Pancreas (tissue), 10 donors: Measurements from ENCODE around the gene ACTBL2. TPM values are rescaled to one million over a fixed set of nuclear protein-coding genes. Genes with fewer than 3 reads are reported as not detected.

Source experiments
- ATAC-seq, 4 donors: fragments of 200-7000 bp; cut with Tn5 transposase; one replicate each; pipeline versions ENCODE4 v1.8.0 to v1.9.1; 2020; ENCODE audit warnings: mild to moderate bottlenecking in 4 of 4, moderate library complexity in 4 of 4
- DNase-seq, 6 donors: peaks; one replicate each; pipeline ENCODE4 v3.0.0-alpha.2; 2020
- FAIRE-seq: peaks from 2 replicates; lab custom pipeline; 2012; peaks lifted over from hg19 to GRCh38; lab: Jason Lieb, UNC
- H3K27ac ChIP-seq, 4 donors: fragments of 200-600 bp; sonication (generic); 1 replicate in 3 of 4; 2 replicates in 1 of 4; pipeline versions ENCODE4 v1.5.0 to v1.8.0; 2020
- H3K27me3 ChIP-seq, 4 donors: fragments of 200-600 bp; one replicate each; pipeline ENCODE4 v1.8.0; 2021
- H3K36me3 ChIP-seq, 3 donors: fragments of 200-600 bp; sonication (generic) in 1 of 3; one replicate each; pipeline versions ENCODE4 v1.5.0 to v1.8.0; 2020 to 2021
- H3K4me1 ChIP-seq, 3 donors: fragments of 200-600 bp; one replicate each; pipeline ENCODE4 v1.8.0; 2021
- H3K4me3 ChIP-seq, 4 donors: fragments of 200-600 bp; sonication (generic) in 2 of 4; one replicate each; pipeline versions ENCODE4 v1.5.0 to v1.8.0; 2020 to 2021
- H3K9me3 ChIP-seq, 4 donors: fragments of 200-600 bp; one replicate each; pipeline ENCODE4 v1.8.0; 2021
- WGBS, 2 donors: extraction: QIAGEN DNeasy Blood & Tissue Kit; methylation state at CpG; one replicate each; pipeline ENCODE4 v1.1.7; 2013; 5-methylcytosine and 5-hydroxymethylcytosine counted together
- intact Hi-C, 3 donors: fragments of 100-400 bp; cut with DNase I; formaldehyde crosslinking; loops; one replicate each; pipeline versions ENCODE4 v1.11.1 to v1.14.2; 2022
- polyA plus RNA-seq, 2 donors: library from polyadenylated mRNA; stranded (reverse); fragments of 200-250 nt; gene quantifications; one replicate each; pipeline ENCODE4 v1.2.3, GENCODE V29; 2013
- total RNA-seq, 6 donors: library from RNA; stranded (reverse); fragmentation: NEBNext Ultra II Directional in 4 of 6; extraction: Animal tissue kit (Norgen Biotek cat#: 25700) in 4 of 6; gene quantifications; one replicate each; pipeline versions ENCODE4 v1.2.1 to v1.2.4, GENCODE V29; 2021 to 2023
- TF ChIP-seq, protein P1 (sequence below), 4 donors: fragments of 200-600 bp; sonication (generic) in 3 of 4; IDR thresholded peaks; one replicate each; pipeline versions ENCODE4 v1.5.0 to v1.8.0; 2021; ENCODE audit warnings: antibody characterized with exemption in 4 of 4
- donor health status: healthy with polysubstance abuse.
- donor health status: DM: no; HTN: no; CAD: no; lungs with moderate emphysema.
- donor health status: DM: no; HTN: no; CAD: no.
- donor health status: control.
- donor health status: control.
- donor health status: Bipolar disorder and iron deficiency.
- donor health status: DM: yes; HTN: yes; CAD: no.
- donor health status: DM: no; HTN: no; CAD: no.
- donor health status: DM: no; HTN: no; CAD: no.
- donor health status: DM: yes; HTN: yes; CAD: no.

Gene ACTBL2
- total and polyA plus RNA-seq, 8 donors, result 0.06 to 0.37 (median 0.12) TPM; not detected in 5

DNA sequence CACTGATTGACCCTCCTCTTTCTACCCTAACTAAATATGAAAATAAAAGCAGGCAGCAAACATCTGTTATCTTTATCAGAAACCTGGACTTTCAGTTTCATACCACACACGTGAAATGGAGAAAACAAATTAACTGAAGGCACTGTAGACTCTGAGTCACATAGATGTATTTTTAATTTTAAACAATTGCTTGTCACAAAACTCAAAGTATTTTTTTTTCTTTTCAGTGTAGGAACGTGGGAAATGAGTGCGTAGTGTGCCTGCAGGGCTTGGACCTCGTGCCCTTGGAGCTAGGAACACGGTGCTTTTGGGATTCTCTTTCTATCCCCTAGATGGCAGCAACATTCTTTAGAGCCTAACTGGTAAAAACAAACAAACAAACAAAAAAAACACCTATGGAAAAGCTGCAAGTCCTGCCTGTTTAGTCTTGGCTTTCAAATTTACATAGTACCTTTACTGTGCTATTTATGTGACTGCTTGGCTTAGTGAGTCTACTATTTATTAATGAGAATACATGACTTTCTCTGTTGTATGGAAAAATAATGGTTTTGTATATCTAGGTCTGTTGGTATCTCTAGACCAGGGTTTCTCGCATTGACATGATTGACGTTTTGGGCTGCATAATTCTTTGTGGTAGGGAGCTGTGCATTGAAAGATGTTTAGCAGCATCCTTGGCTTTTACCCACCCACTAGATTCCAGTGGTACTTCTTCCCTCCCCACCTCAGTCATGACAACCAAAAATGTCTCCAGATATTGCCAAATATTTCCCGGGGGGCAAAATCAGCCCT lies 16.8 kb upstream of the ACTBL2 start:
- peaks cover 0 to 13% (median 13%) of the 10 kb centered on the region in 3 donors for H3K4me1 ChIP-seq
- no peak overlapping the region for H3K27ac ChIP-seq
- H3K27me3 ChIP-seq, result no peaks in the 10 kb centered on the region
- FAIRE-seq, result no peak
- DNase-seq, result peak in 1 of 6 donors; percentile 15
- 12 to 21% methylated on average over 8 of the region's 8 CpGs for WGBS, 2 donors
- TF ChIP-seq, protein P1, sequence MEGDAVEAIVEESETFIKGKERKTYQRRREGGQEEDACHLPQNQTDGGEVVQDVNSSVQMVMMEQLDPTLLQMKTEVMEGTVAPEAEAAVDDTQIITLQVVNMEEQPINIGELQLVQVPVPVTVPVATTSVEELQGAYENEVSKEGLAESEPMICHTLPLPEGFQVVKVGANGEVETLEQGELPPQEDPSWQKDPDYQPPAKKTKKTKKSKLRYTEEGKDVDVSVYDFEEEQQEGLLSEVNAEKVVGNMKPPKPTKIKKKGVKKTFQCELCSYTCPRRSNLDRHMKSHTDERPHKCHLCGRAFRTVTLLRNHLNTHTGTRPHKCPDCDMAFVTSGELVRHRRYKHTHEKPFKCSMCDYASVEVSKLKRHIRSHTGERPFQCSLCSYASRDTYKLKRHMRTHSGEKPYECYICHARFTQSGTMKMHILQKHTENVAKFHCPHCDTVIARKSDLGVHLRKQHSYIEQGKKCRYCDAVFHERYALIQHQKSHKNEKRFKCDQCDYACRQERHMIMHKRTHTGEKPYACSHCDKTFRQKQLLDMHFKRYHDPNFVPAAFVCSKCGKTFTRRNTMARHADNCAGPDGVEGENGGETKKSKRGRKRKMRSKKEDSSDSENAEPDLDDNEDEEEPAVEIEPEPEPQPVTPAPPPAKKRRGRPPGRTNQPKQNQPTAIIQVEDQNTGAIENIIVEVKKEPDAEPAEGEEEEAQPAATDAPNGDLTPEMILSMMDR (IDR thresholded peaks at IDR 0.05), result peak; percentile 6 to 49 (median 42)
- H3K4me3 ChIP-seq, result peak overlapping the region in 2 of 4 donors; percentile 18 to 22
- intact Hi-C loops, result loop anchor here in 2 of 3 donors (10.0 kb wide), 2 partner anchors 195 to 965 kb away; partner anchors contain the start of gene PLK2 (in 1 of the 2)
- ATAC-seq, result peak; percentile 47 to 84 (median 69)
- no peaks in the 10 kb centered on the region for H3K36me3 ChIP-seq
- no peaks in the 10 kb centered on the region for H3K9me3 ChIP-seq

DNA sequence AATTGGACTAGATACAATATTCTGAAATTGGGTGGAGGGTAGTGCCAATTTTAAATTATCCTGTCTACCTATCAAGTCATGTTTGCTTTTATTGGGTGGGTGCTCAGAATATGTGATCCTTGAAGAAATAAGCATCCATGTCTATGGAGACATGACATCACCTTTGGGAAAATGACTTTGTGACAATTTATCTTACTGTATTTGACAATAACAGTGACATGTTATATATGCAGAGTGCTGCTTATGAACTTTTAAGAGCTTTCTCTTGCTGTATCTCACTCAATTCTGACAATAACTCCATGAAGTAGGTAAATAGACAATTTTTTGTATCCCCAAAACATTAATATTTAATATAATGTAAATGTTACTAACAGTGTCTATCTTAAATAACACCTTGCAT lies 15.1 kb upstream of the ACTBL2 start:
- intact Hi-C loops, result loop anchor here in 1 of 3 donors (10.0 kb wide), 1 partner anchor 193 kb away; no protein-coding TSS in a partner anchor

DNA sequence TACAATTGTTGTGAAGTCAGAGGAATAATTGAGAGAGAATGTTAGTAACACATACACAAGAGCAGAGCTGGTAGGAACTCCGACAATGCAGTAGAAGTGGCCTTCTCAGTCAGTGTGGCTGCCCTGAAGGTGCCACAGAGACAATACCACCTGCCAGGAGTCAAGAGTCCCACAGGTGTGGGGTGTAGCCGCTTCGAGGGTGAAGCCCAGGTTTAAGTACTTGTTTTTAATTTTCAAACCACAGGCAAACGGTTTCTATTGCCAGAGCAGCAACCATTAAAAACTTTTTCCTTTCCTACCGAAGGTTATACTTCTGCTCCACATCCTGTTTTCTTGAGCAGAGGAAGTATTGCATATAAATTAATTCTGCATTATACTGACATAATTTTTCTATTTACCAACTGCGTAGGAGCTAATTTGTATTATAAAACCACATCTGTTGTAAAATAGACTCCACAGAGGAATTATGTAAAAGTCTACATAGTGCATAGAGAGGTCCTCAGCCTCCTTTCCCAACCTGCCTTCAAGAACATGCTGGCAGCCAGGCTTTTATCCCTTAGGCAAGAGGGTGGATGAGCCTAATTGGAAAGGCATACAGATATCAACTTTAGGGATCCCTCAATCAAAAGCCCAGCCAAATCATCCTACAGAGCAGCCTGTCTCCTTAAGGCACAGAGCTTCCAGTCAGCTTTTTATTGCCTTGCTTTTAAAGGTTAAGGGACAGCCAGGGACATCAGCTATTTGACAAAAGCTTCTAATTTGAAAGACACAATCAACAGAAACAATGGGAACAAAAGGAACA lies 12.9 kb upstream of the ACTBL2 start:
- intact Hi-C loops, result loop anchor here in 1 of 3 donors (10.0 kb wide), 1 partner anchor 191 kb away; no protein-coding TSS in a partner anchor
- no peak overlapping the region for H3K4me3 ChIP-seq
- TF ChIP-seq, protein P1 (IDR thresholded peaks at IDR 0.05), result no peak
- FAIRE-seq (no peak), ATAC-seq (no peak), DNase-seq (no peak)
- peaks cover 0 to 3% (median 0%) of the 10 kb centered on the region in 3 donors for H3K4me1 ChIP-seq
- WGBS, 2 donors, result 71 to 81% methylated on average over 6 of the region's 6 CpGs
- no peaks in the 10 kb centered on the region for H3K36me3 ChIP-seq
- H3K27ac ChIP-seq, result no peak overlapping the region
- no peaks in the 10 kb centered on the region for H3K9me3 ChIP-seq
- H3K27me3 ChIP-seq, result no peaks in the 10 kb centered on the region

More for the DNA sequence above, 15.1 kb upstream of the ACTBL2 start:
- peaks cover 0 to 8% (median under 1%) of the 10 kb centered on the region in 3 donors for H3K4me1 ChIP-seq
- no peaks in the 10 kb centered on the region for H3K27me3 ChIP-seq
- no peak for ATAC-seq
- no peak overlapping the region for H3K4me3 ChIP-seq
- FAIRE-seq, result no peak
- no peak overlapping the region for H3K27ac ChIP-seq
- DNase-seq, result no peak
- TF ChIP-seq, protein P1 (IDR thresholded peaks at IDR 0.05), result no peak
- H3K36me3 ChIP-seq, result no peaks in the 10 kb centered on the region
- no peaks in the 10 kb centered on the region for H3K9me3 ChIP-seq

DNA sequence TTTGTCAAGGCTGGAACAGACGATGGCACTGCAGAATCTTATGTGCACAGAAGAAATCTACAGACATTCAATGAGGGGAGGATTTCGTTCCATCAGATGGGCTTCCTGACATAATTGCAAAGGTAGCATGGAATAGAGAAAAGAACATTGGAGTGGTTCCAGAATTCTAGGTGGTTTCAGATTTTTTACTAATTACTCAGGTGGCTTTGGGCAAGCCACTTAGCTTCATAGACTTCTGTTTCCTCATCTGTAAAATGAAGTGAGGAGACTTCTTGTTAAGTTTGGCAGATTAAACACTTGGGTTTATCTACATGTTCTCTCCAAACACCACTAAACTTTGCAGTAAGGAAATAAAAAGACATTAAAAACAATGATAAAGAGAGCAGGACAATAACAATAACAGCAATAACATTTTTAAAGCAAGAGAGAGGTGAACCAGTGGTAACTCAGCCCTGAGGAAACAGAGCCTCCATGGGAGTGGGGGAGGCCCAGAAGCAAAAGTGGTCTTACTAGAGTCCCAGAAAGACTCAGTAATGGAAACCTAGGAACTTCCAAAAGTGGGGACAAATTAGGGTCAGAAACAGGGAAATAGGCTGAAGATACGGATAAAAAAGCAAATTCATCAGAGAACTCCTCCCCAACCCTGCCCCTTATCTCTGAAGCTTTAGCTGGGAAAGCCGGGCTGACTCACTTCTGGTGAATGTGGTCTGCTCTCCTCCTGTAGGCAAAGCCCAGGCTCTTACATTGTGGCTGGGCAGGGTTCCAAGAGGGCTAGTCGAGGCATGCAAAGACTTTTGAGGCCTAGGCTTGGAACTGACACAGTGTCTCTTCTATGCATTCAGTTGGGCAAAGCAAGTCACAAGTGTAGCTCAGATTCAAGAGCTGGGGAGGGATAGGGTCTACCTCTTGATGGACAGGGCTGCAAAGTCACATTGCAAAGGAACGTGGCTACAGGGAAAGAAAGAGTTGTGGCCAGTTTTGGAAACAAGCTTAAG lies 11.8 kb upstream of the ACTBL2 start:
- no peak overlapping the region for H3K4me3 ChIP-seq
- intact Hi-C loops, result loop anchor here in 1 of 3 donors (10.0 kb wide), 1 partner anchor 190 kb away; no protein-coding TSS in a partner anchor
- H3K36me3 ChIP-seq, result no peaks in the 10 kb centered on the region
- WGBS, 2 donors, result 58 to 69% methylated on average over 6 of the region's 6 CpGs
- TF ChIP-seq, protein P1 (IDR thresholded peaks at IDR 0.05), result no peak
- peaks cover 0 to 3% (median 0%) of the 10 kb centered on the region in 3 donors for H3K4me1 ChIP-seq
- peak in 3 of 4 donors; percentile 63 to 83 (median 77) for ATAC-seq
- no peaks in the 10 kb centered on the region for H3K9me3 ChIP-seq
- peak overlapping the region in 1 of 4 donors; percentile 24 for H3K27ac ChIP-seq
- no peaks in the 10 kb centered on the region for H3K27me3 ChIP-seq
- peak in 4 of 6 donors; percentile 21 to 64 (median 51) for DNase-seq
- no peak for FAIRE-seq
